HG02943 (cell line): ENCODE measurements around the gene POU2F3.
"Not testable (repeated sequence)": the region's sequence is repeated elsewhere in the genome, so short reads cannot be mapped to it uniquely, and the experiment has no call there.

Experiments used
- ATAC-seq: cut with Tn5 transposase; IDR thresholded peaks from one replicate; pipeline ENCODE4 v1.9.1; 2021; ENCODE audit warnings: mild to moderate bottlenecking, low read depth, moderate library complexity; ENCODE audit not compliant: unreplicated experiment

Gene POU2F3

GRCh38 chr11:120248551-120249278 is 8.8 kb downstream of the POU2F3 start:
- ATAC-seq: no peak

DNA sequence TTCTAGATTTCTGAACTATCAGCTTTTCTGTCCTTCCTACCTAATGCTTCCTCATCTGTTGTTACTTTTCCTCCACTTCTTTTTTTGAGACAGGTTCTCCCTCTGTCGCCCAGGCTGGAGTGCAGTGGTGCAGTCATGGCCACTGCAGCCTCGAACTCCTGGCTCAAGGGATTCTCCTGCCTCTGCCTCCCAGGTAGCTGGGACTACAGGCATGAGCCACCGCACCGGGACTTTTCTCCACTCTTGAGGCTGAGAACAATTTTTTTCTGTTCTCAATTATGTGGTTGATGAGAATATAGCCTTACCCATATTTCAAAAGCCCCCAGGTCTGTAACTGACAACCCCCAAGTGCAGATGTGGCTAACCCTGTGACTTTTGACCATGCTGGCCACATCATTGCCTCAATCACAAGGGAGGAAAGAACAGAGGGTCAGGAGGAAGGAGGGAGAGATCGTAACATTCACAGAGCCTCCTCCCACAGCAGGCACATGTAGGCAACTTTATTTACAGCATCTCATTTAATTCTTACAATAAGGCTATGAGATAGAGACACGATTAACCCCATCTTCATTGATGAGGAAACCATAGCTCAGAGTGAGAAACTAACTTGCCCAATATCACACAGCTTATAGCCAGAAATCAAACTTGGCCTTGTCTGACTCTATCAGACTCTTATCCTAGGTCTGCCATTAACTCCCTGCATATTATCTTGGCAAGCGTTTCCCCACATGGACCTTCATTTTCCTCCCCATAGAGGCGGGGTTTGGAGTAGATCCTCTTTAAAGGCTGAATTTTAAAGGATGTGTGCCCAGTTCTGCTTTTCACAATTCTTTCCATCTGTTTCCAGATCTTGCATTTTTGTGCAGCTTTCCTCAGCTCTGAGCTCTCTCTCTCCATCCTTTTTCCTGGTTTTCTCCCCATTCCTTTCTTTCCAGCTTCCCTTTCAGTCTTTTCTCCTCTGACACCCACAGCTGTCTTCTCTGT is 9.6 kb downstream of the POU2F3 start:
- ATAC-seq: no peak

DNA sequence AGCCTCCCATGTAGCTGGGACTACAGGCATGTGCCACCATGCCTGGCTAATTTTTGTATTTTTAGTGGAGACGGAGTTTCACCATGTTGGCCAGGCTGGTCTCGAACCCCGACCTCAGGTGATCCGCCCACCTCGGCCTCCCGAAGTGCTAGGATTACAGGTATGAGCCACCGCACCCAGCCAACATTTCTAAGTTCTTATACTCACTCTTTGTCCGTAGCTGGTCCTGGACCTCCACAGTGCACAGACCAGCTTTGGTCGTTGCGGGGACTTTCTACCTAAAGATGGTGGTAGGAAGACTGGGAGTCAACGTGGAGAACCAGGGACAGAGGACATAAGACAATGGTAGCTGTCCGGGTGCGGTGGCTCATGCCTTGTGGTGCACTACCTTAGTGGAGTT is 13.4 kb downstream of the POU2F3 start:
- not testable (repeated sequence) for ATAC-seq

DNA sequence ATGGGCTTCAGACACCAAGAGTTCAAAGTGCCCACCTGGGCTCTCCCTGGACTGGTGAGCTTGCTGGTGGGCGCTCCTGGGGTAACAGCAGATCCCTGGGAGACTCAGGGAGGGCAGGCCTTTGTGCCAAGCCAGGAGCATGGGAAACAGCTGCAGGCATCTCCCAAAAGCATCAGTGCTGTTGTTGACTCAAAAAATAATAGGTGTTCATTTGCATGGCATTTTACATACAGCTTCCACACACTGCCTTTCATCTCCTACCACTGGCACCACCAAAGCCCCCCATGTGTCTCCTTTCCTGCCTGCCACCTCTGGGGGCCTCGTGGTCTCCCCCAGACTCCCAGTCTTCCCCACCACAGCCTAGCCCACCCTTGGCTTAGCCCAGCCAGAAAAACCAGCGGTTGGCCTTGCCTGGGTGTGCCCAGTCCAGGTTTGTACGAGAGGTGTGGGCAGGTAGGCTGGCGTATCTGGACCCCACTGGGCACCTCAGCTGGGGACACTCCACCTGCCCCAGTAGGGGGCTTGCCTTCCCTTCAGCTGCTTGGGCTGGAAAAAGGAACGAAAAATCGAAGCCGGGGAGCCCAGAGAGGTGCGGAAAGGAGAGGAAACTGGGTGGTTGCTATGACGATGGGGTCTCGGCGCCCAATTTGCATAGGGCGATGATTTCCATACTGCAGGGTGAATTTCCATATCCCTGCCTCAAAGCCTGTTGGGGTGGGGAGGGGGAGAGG is 15.0 kb downstream of the POU2F3 start:
- ATAC-seq: no peak

DNA sequence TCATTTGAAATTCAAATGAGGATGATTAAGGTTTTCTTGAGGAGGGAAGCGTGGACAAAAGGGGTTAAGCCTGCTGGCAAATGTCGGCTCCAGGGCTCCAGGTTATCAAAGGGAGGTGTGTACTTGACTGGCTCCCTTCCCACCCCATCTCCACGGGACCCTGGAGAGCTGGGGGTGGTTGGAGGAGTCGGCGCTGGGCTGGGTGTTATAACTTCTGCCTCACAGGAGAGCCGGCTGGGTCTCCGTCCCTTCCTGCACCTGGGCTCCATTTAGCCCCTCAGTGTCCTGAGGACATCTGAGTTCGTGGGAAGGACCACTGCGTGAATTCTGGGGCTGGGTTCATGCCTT is 15.6 kb downstream of the POU2F3 start:
- ATAC-seq: no peak

- ATAC-seq: no peak
These were observed 16.2 kb downstream of the POU2F3 start for GRCh38 chr11:120256178-120256577.

GRCh38 chr11:120256779-120257178 is 16.8 kb downstream of the POU2F3 start:
- ATAC-seq: no peak

GRCh38 chr11:120257346-120257745 is 17.4 kb downstream of the POU2F3 start:
- no peak for ATAC-seq

DNA sequence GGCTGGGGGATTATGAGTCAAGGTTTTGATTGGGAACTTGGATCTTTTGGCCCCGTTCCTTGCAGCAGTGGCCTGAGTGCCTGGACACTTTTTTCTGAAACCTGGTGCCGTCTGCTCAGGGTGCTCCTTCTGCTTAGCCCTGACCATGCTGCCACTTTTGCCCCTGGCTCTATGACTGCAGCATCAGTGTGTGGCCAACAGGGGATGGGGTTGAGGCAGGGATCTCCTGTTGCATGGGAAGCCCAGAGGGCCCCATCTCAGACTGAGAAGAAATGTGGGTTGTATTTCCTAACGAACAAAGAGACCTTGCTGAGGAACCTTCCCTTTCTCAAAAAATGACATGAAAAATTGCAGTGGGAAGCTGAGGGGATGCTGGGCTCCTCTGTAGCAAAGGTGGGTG is 18.7 kb downstream of the POU2F3 start:
- no peak for ATAC-seq

GRCh38 chr11:120259241-120259640 is 19.3 kb downstream of the POU2F3 start:
- no peak for ATAC-seq

DNA sequence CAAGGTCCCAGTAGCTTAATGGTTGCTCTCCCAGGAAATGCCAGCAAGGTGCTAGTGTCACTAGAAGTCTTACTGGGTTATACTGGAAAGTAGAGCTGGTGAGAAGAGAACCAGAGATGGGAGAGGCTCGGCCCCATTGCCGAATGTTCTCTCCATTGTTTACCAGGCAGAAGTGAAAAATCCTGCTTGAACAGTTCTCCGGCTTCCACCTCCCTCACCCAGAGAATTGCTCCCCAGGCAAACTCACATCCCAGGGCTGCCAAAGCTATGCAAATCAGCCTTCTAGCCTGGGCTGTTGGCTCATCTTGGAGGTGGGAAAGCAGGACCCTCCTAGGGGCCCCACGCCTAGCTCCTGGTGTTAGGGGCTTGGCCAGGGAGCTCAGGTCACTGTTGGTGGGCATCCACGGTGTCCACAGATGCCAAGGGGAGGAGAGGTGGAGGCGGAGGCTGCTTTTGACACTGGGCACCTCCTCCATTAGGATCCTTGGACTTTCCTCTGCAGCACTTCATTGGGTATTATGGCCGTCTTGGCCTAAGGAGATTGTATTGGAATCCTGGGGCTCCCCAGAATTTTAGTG is 20.1 kb downstream of the POU2F3 start:
- ATAC-seq: no peak

DNA sequence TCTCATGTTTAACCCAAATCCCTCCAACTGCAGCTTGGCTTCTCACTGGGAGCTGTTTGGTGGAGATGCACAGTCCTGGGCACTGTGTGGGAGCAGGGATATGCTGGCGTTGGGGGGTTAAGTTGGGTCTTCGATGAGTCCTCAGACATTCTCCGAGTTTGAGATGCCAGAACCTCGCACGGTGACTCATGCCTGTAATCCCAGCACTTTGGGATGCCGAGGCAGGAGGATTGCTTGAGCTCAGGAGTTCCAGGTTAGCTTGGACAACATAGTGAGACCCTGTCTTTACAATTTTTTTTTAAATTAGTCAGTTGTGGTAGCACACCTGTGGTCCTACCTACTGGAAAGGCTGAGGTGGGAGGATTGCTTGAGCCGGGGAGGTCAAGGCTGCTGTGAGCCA is 20.7 kb downstream of the POU2F3 start:
- no peak for ATAC-seq

DNA sequence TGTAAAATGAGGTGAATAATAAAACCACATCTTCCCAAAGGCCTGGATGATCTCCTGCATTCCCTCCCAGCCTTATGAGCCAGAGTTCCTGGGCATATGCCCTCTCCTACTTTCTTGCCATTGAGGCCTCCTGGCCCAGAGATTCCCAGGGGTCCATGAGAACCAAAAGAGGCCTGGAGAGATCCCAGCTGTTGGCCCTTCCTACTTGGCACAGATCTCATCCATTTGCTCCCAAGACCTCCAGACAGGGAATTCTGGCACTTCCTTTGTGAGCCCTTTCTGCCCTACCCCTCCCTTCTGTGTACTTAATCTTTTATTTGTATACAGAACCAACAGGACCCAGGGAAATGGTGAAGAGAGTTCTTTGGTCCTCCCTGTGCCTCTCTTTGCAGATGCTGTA is 21.4 kb downstream of the POU2F3 start:
- no peak for ATAC-seq

- ATAC-seq: no peak
These were observed 22.0 kb downstream of the POU2F3 start for GRCh38 chr11:120261931-120262330.

GRCh38 chr11:120267319-120267718 is 27.4 kb downstream of the POU2F3 start:
- no peak for ATAC-seq

- ATAC-seq: no peak
These were observed 28.7 kb downstream of the POU2F3 start for GRCh38 chr11:120268686-120269085.

- no peak for ATAC-seq
These were observed 30.4 kb downstream of the POU2F3 start for GRCh38 chr11:120270386-120270785.

GRCh38 chr11:120271672-120272071 is 31.7 kb downstream of the POU2F3 start:
- no peak for ATAC-seq

DNA sequence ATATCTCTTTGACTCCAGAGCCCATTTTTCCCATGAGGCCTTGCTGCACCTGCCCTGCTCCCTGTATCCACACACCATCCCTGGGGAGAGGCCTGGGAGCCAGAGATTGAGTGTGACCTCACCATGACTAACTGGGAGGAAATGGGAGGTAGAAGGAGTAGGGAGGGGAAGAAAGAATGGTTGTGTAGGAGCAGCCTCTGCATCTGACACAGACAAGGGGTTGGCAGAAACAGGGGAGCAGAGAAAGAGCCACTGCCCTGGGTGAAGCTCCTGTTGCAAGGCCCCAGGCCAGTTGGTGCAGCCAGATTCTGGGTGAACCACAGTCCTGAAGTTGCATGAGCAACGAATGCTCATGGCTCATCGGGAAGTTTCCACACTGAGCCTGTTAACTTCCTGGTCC is 32.4 kb downstream of the POU2F3 start:
- ATAC-seq: no peak

- no peak for ATAC-seq
These were observed 33.5 kb downstream of the POU2F3 start for GRCh38 chr11:120273432-120273831.

DNA sequence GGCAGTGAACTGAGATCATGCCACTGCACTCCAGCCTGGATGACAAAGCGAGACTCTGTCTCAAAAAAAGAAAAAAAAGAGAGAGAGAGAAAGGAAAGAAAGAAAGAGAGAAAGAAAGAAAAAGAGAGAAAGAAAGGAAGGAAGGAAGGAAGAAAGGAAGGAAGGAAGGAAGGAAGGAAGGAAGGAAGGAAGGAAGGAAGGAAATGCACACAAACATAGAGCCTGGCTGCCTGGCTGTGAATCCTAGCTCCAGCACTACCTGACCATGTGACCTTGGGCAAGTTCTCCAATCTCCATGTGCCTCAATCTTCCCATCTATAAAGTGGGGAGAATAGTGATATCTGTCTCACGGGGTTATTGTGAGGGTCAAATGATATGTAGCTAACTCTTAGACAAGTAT is 34.0 kb downstream of the POU2F3 start:
- ATAC-seq: not testable (repeated sequence)
